ENCODE measurements around the gene MACC1.

Gene MACC1

DNA sequence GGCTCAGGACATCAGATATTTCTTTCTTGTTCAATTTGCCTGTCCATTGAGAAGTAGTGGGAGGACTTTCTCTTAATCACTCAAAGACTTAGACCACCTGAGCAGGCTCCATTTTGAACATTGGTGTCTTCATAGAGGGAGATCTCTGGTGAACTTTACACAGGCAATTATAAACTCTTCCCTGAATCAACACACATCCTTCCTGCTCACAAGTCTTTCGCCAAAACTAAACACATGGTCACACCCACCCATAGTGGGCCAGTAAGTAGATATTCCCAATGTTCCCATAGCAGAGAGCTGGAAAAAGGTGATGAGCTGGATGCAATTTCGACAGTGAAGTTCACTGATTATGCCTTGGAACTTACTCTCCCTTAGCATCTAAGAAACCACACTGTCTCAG, 8.2 kb upstream of the MACC1 start:
- TF ChIP-seq, protein P1, sequence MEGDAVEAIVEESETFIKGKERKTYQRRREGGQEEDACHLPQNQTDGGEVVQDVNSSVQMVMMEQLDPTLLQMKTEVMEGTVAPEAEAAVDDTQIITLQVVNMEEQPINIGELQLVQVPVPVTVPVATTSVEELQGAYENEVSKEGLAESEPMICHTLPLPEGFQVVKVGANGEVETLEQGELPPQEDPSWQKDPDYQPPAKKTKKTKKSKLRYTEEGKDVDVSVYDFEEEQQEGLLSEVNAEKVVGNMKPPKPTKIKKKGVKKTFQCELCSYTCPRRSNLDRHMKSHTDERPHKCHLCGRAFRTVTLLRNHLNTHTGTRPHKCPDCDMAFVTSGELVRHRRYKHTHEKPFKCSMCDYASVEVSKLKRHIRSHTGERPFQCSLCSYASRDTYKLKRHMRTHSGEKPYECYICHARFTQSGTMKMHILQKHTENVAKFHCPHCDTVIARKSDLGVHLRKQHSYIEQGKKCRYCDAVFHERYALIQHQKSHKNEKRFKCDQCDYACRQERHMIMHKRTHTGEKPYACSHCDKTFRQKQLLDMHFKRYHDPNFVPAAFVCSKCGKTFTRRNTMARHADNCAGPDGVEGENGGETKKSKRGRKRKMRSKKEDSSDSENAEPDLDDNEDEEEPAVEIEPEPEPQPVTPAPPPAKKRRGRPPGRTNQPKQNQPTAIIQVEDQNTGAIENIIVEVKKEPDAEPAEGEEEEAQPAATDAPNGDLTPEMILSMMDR (IDR thresholded peaks at IDR 0.05; ENCODE audit: control insufficient read depth, insufficient read depth, low read depth, low read length, missing control alignments): no peak
- no peak for DNase-seq (ENCODE audit: low read depth)
- no peak overlapping the region for H3K4me3 ChIP-seq (ENCODE audit: control insufficient read depth, low read depth, low read length)

DNA sequence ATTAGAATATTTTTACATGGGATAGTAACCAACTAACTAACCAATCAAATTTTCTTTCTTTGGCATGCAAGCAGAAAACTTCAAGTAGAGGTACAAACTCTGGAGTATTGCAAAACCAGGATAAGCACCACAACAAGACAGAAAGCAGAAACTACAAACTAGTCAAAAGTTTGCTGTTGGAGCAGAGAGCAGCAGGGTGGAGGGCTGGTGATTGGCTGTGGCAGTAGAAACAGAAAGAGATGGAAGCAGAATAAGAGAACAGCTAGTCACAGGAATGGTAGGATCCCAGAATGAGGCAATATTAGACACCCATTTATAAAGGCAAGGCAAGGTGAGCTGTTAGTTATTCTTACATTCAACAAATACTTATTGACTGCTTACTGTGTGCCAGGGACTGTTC, 6.8 kb upstream of the MACC1 start:
- no peak overlapping the region for H3K4me3 ChIP-seq (ENCODE audit: control insufficient read depth, low read depth, low read length)
- TF ChIP-seq, protein P1 (IDR thresholded peaks at IDR 0.05; ENCODE audit: control insufficient read depth, insufficient read depth, low read depth, low read length, missing control alignments): no peak
- no peak for DNase-seq (ENCODE audit: low read depth)

DNA sequence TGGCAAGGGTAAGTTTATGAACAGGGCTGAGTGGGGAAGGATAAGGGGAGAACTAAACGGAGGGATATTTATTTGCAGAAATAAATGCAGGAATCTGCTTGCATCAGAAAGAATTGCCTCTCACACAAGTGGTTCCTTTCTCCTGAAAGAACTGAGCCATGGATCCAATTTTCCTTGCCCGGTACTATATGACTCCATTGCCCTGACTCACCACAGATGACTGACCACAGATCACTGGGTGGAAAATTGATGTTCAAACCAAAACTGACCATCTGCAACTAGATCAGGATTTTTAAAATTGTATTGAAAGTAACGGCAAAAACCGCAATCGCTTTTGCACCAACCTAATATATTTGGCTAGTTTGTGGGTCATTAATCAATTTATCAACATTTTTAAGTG, 6.2 kb upstream of the MACC1 start:
- TF ChIP-seq, protein P1 (IDR thresholded peaks at IDR 0.05; ENCODE audit: control insufficient read depth, insufficient read depth, low read depth, low read length, missing control alignments): no peak
- H3K4me3 ChIP-seq (ENCODE audit: control insufficient read depth, low read depth, low read length): no peak overlapping the region
- DNase-seq (ENCODE audit: low read depth): peak; percentile 31

DNA sequence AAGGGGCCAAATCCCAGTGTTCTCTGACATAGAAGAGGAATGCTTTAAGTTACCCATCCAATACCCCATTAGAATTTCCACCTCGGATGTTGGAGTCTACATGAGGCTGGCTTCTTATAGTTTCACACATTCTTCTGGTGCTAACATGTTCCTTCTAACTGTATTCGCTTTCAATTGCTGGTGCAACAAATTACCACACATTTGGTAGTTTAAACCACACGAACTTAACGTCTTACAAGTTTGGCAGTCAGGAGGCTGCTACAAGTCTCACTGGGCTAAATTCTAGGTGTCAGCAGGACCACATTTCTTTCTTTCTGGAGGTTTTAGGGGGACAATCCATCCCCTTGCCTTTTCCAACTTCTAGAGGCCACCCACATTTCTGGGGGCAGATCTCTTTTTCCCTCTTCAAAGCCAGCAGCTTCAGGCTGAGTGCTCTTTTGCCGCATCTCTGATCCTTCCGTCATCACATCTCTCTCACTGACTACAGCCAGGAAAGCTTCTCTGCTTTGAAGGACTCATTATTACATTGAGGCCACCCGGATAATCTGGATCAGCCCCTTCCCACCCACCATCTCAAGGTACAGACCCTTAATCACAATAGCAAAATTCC, 5.1 kb upstream of the MACC1 start:
- DNase-seq (ENCODE audit: low read depth): no peak
- H3K4me3 ChIP-seq (ENCODE audit: control insufficient read depth, low read depth, low read length): no peak overlapping the region
- TF ChIP-seq, protein P1 (IDR thresholded peaks at IDR 0.05; ENCODE audit: control insufficient read depth, insufficient read depth, low read depth, low read length, missing control alignments): no peak

DNA sequence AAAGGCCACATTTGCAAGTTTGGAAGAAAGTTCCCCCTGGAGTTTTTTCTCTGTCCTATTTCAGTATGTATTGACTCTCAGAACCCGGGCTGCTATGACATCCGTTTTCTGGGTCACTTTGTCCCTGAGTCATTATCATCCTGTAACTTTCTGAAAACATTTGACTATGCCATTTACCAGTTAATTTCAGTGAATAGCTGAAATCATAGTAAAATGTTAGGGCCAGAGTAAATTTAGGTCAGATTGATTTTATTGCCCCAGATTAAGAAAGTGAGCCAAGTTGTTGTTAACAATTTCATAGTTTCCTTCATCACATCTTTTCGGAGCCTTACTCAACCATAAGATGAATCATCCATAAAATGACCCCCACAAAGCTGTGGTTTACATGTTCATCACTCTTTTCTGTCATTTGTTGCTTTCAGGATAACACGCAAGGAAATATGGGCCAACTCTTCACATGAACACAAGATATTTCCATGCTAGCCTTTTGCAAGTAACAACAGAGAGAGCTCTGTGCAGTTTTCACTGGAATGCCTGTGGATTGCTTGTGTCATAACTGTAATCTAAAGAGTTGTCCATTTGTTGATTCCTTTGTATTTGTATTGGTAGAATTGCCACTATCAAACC, 3.9 kb upstream of the MACC1 start:
- H3K4me3 ChIP-seq (ENCODE audit: control insufficient read depth, low read depth, low read length): no peak overlapping the region
- peak; percentile 98 for DNase-seq (ENCODE audit: low read depth)
- TF ChIP-seq, protein P1 (IDR thresholded peaks at IDR 0.05; ENCODE audit: control insufficient read depth, insufficient read depth, low read depth, low read length, missing control alignments): no peak

DNA sequence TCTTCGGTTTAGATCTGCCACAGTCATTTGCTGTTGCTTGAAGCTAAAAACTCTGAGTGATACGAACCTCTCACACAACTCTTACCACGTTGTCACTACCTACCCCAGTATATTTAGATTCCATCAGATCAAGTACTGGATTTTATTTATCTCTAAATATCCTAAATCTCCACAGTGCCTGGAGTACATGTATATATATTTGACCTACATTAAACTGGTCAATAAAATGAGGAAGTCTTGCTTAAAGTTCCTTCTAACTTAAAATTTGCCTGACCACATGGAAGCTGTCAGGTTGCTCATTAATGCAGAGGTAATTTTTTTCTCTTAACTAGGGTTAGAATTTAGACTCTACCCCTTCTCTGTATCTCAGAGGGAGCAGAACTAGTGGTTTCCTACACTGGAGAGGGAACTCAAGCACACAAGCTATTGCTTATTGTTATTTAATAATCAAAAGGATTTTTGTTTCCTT, 3.1 kb upstream of the MACC1 start:
- DNase-seq (ENCODE audit: low read depth): no peak
- TF ChIP-seq, protein P1 (IDR thresholded peaks at IDR 0.05; ENCODE audit: control insufficient read depth, insufficient read depth, low read depth, low read length, missing control alignments): no peak
- H3K4me3 ChIP-seq (ENCODE audit: control insufficient read depth, low read depth, low read length): no peak overlapping the region
